ENCODE data around the gene KIZ.

Gene KIZ

GRCh38 chr20:21101932-21102575 is 23.8 kb upstream of the KIZ start:
- TF ChIP-seq POLR2AphosphoS5 (IDR thresholded peaks at IDR 0.05; ENCODE audit: low read depth, low read length), result no peak
- no peak for TF ChIP-seq SIN3A (IDR thresholded peaks at IDR 0.05; ENCODE audit: borderline replicate concordance, insufficient read depth, low read length)
- TF ChIP-seq TAF1 (IDR thresholded peaks at IDR 0.05; ENCODE audit: borderline replicate concordance, insufficient read depth, low read length), result no peak
- TF ChIP-seq FOXP2 (optimal IDR thresholded peaks at IDR 0.05; ENCODE audit: borderline replicate concordance, extremely low read depth, extremely low read length, insufficient read depth), result no peak
- TF ChIP-seq REST (IDR thresholded peaks at IDR 0.05; ENCODE audit: insufficient read depth in 1 of 2, low read depth in 2 of 2, low read length in 2 of 2), result no peak

- TF ChIP-seq FOXP2 (optimal IDR thresholded peaks at IDR 0.05; ENCODE audit: borderline replicate concordance, extremely low read depth, extremely low read length, insufficient read depth) (no peak), TAF1 (IDR thresholded peaks at IDR 0.05; ENCODE audit: borderline replicate concordance, insufficient read depth, low read length) (no peak), SIN3A (IDR thresholded peaks at IDR 0.05; ENCODE audit: borderline replicate concordance, insufficient read depth, low read length) (no peak), REST (IDR thresholded peaks at IDR 0.05; ENCODE audit: insufficient read depth in 1 of 2, low read depth in 2 of 2, low read length in 2 of 2) (no peak), POLR2AphosphoS5 (IDR thresholded peaks at IDR 0.05; ENCODE audit: low read depth, low read length) (no peak)
Measured at GRCh38 chr20:21102603-21103311, 23.1 kb upstream of the KIZ start.

- no peak for TF ChIP-seq POLR2AphosphoS5 (IDR thresholded peaks at IDR 0.05; ENCODE audit: low read depth, low read length)
- TF ChIP-seq SIN3A (IDR thresholded peaks at IDR 0.05; ENCODE audit: borderline replicate concordance, insufficient read depth, low read length), result no peak
- TF ChIP-seq FOXP2 (optimal IDR thresholded peaks at IDR 0.05; ENCODE audit: borderline replicate concordance, extremely low read depth, extremely low read length, insufficient read depth), result no peak
- no peak for TF ChIP-seq TAF1 (IDR thresholded peaks at IDR 0.05; ENCODE audit: borderline replicate concordance, insufficient read depth, low read length)
- TF ChIP-seq REST (IDR thresholded peaks at IDR 0.05; ENCODE audit: insufficient read depth in 1 of 2, low read depth in 2 of 2, low read length in 2 of 2), result no peak
Measured at GRCh38 chr20:21103582-21104465, 22.1 kb upstream of the KIZ start.

- no peak for TF ChIP-seq SIN3A (IDR thresholded peaks at IDR 0.05; ENCODE audit: borderline replicate concordance, insufficient read depth, low read length)
- no peak for TF ChIP-seq FOXP2 (optimal IDR thresholded peaks at IDR 0.05; ENCODE audit: borderline replicate concordance, extremely low read depth, extremely low read length, insufficient read depth)
- TF ChIP-seq POLR2AphosphoS5 (IDR thresholded peaks at IDR 0.05; ENCODE audit: low read depth, low read length), result no peak
- no peak for TF ChIP-seq REST (IDR thresholded peaks at IDR 0.05; ENCODE audit: insufficient read depth in 1 of 2, low read depth in 2 of 2, low read length in 2 of 2)
- TF ChIP-seq TAF1 (IDR thresholded peaks at IDR 0.05; ENCODE audit: borderline replicate concordance, insufficient read depth, low read length), result no peak
Measured at GRCh38 chr20:21104466-21104761, 21.5 kb upstream of the KIZ start.

All from PFSK-1 (cell line).